NCI-H2081 (cell line): ENCODE data around the gene NECTIN3.

Source experiments
- DNase-seq, 2 experiments: peaks; one replicate each; lab custom pipeline; 2025; lab: John Stamatoyannopoulos, UW

NECTIN3 gene

GRCh38 chr3:111084911-111085310 is 13.3 kb downstream of the NECTIN3 start:
- no peak for DNase-seq

- DNase-seq: no peak
Observed at GRCh38 chr3:111087924-111088469, 16.4 kb downstream of the NECTIN3 start.

- DNase-seq: no peak
Observed at GRCh38 chr3:111096487-111097209, 25.0 kb downstream of the NECTIN3 start.

- no peak for DNase-seq
Observed at GRCh38 chr3:111103807-111104206, 32.2 kb downstream of the NECTIN3 start.

- DNase-seq: no peak
Observed at GRCh38 chr3:111106993-111107661, 35.5 kb downstream of the NECTIN3 start.

- DNase-seq: no peak
Observed at GRCh38 chr3:111107662-111108035, 36.0 kb downstream of the NECTIN3 start.

GRCh38 chr3:111112913-111113312 is 41.3 kb downstream of the NECTIN3 start:
- DNase-seq: no peak

GRCh38 chr3:111128884-111129283 is 57.3 kb downstream of the NECTIN3 start:
- DNase-seq: no peak

GRCh38 chr3:111130827-111131226 is 59.2 kb downstream of the NECTIN3 start:
- no peak for DNase-seq

GRCh38 chr3:111134302-111134701 is 62.7 kb downstream of the NECTIN3 start:
- no peak for DNase-seq

- no peak for DNase-seq
Observed at GRCh38 chr3:111151438-111151837, 79.8 kb downstream of the NECTIN3 start.

GRCh38 chr3:111152496-111152895 is 80.9 kb downstream of the NECTIN3 start:
- DNase-seq: no peak

GRCh38 chr3:111156517-111156916 is 84.9 kb downstream of the NECTIN3 start:
- no peak for DNase-seq

GRCh38 chr3:111159391-111159790 is 87.8 kb downstream of the NECTIN3 start:
- no peak for DNase-seq

GRCh38 chr3:111164621-111165020 is 93.0 kb downstream of the NECTIN3 start:
- DNase-seq: no peak

- DNase-seq: no peak
Observed at GRCh38 chr3:111165411-111165810, 93.8 kb downstream of the NECTIN3 start.

GRCh38 chr3:111173328-111173900 is 101.8 kb downstream of the NECTIN3 start:
- peak in 1 of 2 experiments; percentile 10 for DNase-seq

- no peak for DNase-seq
Observed at GRCh38 chr3:111173906-111174305, 102.3 kb downstream of the NECTIN3 start.

- DNase-seq: no peak
Observed at GRCh38 chr3:111190518-111190917, 118.9 kb downstream of the NECTIN3 start.

GRCh38 chr3:111193472-111193871 is 121.9 kb downstream of the NECTIN3 start:
- no peak for DNase-seq

GRCh38 chr3:111194048-111194447 is 122.4 kb downstream of the NECTIN3 start:
- DNase-seq: no peak

- no peak for DNase-seq
Observed at GRCh38 chr3:111197485-111197884, 125.9 kb downstream of the NECTIN3 start.

GRCh38 chr3:111200027-111200426 is 128.4 kb downstream of the NECTIN3 start:
- no peak for DNase-seq
